HCT116 (cell line): ENCODE measurements around the gene NEK9.
"Not testable (repeated sequence)": the region's sequence is repeated elsewhere in the genome, so short reads cannot be mapped to it uniquely, and the experiment has no call there.

Experiments used
- EZH2phosphoT487 ChIP-seq: fragments of 200-600 bp; IDR thresholded peaks from 2 replicates; pipeline ENCODE4 v1.6.1; 2018; ENCODE audit warnings: antibody characterized with exemption, borderline replicate concordance
- JUND ChIP-seq: IDR thresholded peaks from 2 replicates; pipeline ENCODE4 v1.6.1; 2012
- POLR2A ChIP-seq: IDR thresholded peaks from 2 replicates; pipeline ENCODE4 v1.7.0; 2011; ENCODE audit warnings: borderline replicate concordance; ENCODE audit not compliant: insufficient read depth, insufficient read length; ENCODE audit errors: extremely low read depth
- SP1 ChIP-seq: IDR thresholded peaks from 2 replicates; pipeline ENCODE4 v1.6.1; 2012; ENCODE audit warnings: low read depth
- TF ChIP-seq, protein P1 (sequence below): IDR thresholded peaks from 2 replicates; pipeline ENCODE4 v1.6.1; 2012; ENCODE audit warnings: low read depth
- TF ChIP-seq, protein P2 (sequence below), 3 experiments: fragments of 200-600 bp in 1 of 3; sonication (generic) in 1 of 3; IDR thresholded peaks in 2 of 3; conservative IDR thresholded peaks in 1 of 3; 2 replicates each; pipeline ENCODE4 v1.5.1; 2012 to 2017; ENCODE audit warnings: low read depth in 2 of 3, low read length in 2 of 3, antibody characterized with exemption in 1 of 3, borderline replicate concordance in 1 of 3, control low read depth in 1 of 3, mild to moderate bottlenecking in 1 of 3, mixed read lengths in 1 of 3, mixed run types in 1 of 3, moderate library complexity in 1 of 3; ENCODE audit not compliant: insufficient read depth in 1 of 3

DNA sequence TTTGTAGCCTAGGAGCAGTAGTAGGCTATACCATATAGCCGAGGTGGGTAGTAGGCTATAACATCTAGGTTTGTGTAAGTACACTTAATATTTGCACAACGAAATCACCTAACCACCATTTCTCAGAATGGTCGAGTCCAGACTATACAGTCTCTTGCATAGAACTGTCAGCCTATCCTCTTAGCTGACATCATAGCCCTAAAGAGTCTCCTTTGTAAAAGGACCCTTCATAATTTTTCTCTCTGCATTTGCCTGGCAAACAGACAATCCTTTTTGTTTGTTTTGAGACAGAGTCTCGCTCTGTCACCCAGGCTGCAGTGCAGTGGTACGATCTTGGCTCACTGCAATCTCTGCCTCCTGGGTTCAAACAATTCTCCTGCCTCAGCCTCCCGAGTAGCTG, 23.8 kb upstream of the NEK9 start:
- TF ChIP-seq, protein P1, sequence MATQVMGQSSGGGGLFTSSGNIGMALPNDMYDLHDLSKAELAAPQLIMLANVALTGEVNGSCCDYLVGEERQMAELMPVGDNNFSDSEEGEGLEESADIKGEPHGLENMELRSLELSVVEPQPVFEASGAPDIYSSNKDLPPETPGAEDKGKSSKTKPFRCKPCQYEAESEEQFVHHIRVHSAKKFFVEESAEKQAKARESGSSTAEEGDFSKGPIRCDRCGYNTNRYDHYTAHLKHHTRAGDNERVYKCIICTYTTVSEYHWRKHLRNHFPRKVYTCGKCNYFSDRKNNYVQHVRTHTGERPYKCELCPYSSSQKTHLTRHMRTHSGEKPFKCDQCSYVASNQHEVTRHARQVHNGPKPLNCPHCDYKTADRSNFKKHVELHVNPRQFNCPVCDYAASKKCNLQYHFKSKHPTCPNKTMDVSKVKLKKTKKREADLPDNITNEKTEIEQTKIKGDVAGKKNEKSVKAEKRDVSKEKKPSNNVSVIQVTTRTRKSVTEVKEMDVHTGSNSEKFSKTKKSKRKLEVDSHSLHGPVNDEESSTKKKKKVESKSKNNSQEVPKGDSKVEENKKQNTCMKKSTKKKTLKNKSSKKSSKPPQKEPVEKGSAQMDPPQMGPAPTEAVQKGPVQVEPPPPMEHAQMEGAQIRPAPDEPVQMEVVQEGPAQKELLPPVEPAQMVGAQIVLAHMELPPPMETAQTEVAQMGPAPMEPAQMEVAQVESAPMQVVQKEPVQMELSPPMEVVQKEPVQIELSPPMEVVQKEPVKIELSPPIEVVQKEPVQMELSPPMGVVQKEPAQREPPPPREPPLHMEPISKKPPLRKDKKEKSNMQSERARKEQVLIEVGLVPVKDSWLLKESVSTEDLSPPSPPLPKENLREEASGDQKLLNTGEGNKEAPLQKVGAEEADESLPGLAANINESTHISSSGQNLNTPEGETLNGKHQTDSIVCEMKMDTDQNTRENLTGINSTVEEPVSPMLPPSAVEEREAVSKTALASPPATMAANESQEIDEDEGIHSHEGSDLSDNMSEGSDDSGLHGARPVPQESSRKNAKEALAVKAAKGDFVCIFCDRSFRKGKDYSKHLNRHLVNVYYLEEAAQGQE: not testable (repeated sequence)
- TF ChIP-seq, protein P2, sequence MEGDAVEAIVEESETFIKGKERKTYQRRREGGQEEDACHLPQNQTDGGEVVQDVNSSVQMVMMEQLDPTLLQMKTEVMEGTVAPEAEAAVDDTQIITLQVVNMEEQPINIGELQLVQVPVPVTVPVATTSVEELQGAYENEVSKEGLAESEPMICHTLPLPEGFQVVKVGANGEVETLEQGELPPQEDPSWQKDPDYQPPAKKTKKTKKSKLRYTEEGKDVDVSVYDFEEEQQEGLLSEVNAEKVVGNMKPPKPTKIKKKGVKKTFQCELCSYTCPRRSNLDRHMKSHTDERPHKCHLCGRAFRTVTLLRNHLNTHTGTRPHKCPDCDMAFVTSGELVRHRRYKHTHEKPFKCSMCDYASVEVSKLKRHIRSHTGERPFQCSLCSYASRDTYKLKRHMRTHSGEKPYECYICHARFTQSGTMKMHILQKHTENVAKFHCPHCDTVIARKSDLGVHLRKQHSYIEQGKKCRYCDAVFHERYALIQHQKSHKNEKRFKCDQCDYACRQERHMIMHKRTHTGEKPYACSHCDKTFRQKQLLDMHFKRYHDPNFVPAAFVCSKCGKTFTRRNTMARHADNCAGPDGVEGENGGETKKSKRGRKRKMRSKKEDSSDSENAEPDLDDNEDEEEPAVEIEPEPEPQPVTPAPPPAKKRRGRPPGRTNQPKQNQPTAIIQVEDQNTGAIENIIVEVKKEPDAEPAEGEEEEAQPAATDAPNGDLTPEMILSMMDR (IDR thresholded peaks at IDR 0.05 in 2 of 3, conservative IDR thresholded peaks at IDR 0.05 in 1 of 3; ENCODE audit: borderline replicate concordance in 1 of 3, insufficient read depth in 1 of 3, low read depth in 2 of 3, low read length in 2 of 3): not testable (repeated sequence)
- TF ChIP-seq SP1, POLR2A, EZH2phosphoT487, JUND: not testable (repeated sequence)
